ENCODE data around the gene MEGF11. TPM values are rescaled to one million over a fixed set of nuclear protein-coding genes. Genes with fewer than 3 reads are reported as not detected.

The MEGF11 gene
- total RNA-seq, 1 experiment from 2014 or later, result 1.2 TPM

GRCh38 chr15:66022163-66022525, 231.4 kb downstream of the MEGF11 start:
- no peaks in the 10 kb centered on the region for H3K23me2 ChIP-seq (ENCODE audit: insufficient read length, low read depth, low read length, poor library complexity, severe bottlenecking)
- no peak overlapping the region for H2BK12ac ChIP-seq (ENCODE audit: insufficient read length, low read depth, low read length)
- H3T11ph ChIP-seq (ENCODE audit: low read length), result no peak overlapping the region
- no peak overlapping the region for H3K18ac ChIP-seq (ENCODE audit: insufficient read length, low read depth, low read length)
- H3K9ac ChIP-seq (ENCODE audit: extremely low read depth, insufficient read length, low read length), result no peak overlapping the region
- H3K27me3 Mint-ChIP-seq (ENCODE audit: low read depth), result peaks cover 7% of the 10 kb centered on the region; the same call in 1 of the 2 replicates
- H3K4me1 ChIP-seq (ENCODE audit: insufficient read depth, low read length), result peaks cover 3% of the 10 kb centered on the region; the same call in 1 of the 2 replicates
- no peaks in the 10 kb centered on the region for H3K9me3 ChIP-seq (ENCODE audit: control insufficient read depth, low read depth, low read length)
- H4K5ac ChIP-seq (ENCODE audit: insufficient read length, low read depth, low read length), result no peak overlapping the region
- no peaks in the 10 kb centered on the region for H3K79me2 ChIP-seq (ENCODE audit: insufficient read depth, low read length)
- no peak overlapping the region for H2BK20ac ChIP-seq (ENCODE audit: low read depth, low read length, poor library complexity, severe bottlenecking)
- H3K9me3 Mint-ChIP-seq, result no peaks in the 10 kb centered on the region; a peak in 1 of 5 replicates
- H3K36me3 Mint-ChIP-seq (ENCODE audit: insufficient read depth in 1 of 3, low read depth in 3 of 3), result no peaks in the 10 kb centered on the region
- H3K4ac ChIP-seq (ENCODE audit: low read depth, low read length), result no peak overlapping the region
- no peak overlapping the region for H3K4me2 ChIP-seq (ENCODE audit: insufficient read depth, insufficient read length, low read length)
- no peaks in the 10 kb centered on the region for H3K27me3 ChIP-seq (ENCODE audit: insufficient read depth, low read length)
- H3K14ac ChIP-seq (ENCODE audit: insufficient read depth, low read length), result no peak overlapping the region
- H3K23ac ChIP-seq (ENCODE audit: insufficient read length, low read depth, low read length), result no peak overlapping the region
- TF ChIP-seq CTCF (conservative IDR thresholded peaks at IDR 0.05), result no peak
- H3K4me1 Mint-ChIP-seq, result peaks cover 60 to 72% of the 10 kb centered on the region in 2 experiments
- H2AFZ ChIP-seq (ENCODE audit: low read length), result no peak overlapping the region
- no CpG with 5 or more reads among the region's 3 CpGs for WGBS (ENCODE audit: extremely low coverage, insufficient read length, low lambda C conversion rate)
- H3K4me3 Mint-ChIP-seq, result no peak overlapping the region
- no peak overlapping the region for H2BK120ac ChIP-seq (ENCODE audit: low read depth, low read length, poor library complexity, severe bottlenecking)
- no peak for DNase-seq
- no peak overlapping the region for H3K27ac Mint-ChIP-seq
- H2BK5ac ChIP-seq (ENCODE audit: insufficient read length, low read length), result no peak overlapping the region
- H2AK5ac ChIP-seq (ENCODE audit: insufficient read length, low read length), result no peak overlapping the region
- no peak overlapping the region for H4K91ac ChIP-seq (ENCODE audit: insufficient read length, low read depth, low read length)
- no peaks in the 10 kb centered on the region for H4K20me1 ChIP-seq (ENCODE audit: control insufficient read depth, insufficient read depth, insufficient read length)
- no peaks in the 10 kb centered on the region for H3K79me1 ChIP-seq (ENCODE audit: insufficient read depth, low read depth, low read length, poor library complexity, severe bottlenecking)
- H3K56ac ChIP-seq (ENCODE audit: insufficient read length, low read depth, low read length), result no peak overlapping the region
- no peak overlapping the region for H2BK15ac ChIP-seq (ENCODE audit: low read depth, low read length)
- no peak overlapping the region for H4K8ac ChIP-seq (replicated peaks; ENCODE audit: insufficient read length, low read depth, low read length)
- H3K27ac ChIP-seq (ENCODE audit: insufficient read length, low read depth, low read length), result no peak overlapping the region
